HG02798 (cell line): ENCODE data around the gene CUL4B.
"Not testable (repeated sequence)": the region's sequence is repeated elsewhere in the genome, so short reads cannot be mapped to it uniquely, and the experiment has no call there.

ENCODE experiments used
- ATAC-seq: cut with Tn5 transposase; IDR thresholded peaks from one replicate; pipeline ENCODE4 v1.9.1; 2021; ENCODE audit warnings: mild to moderate bottlenecking; ENCODE audit not compliant: unreplicated experiment, poor library complexity

The CUL4B gene

GRCh38 chrX:120534413-120535205 lies 26.2 kb downstream of the CUL4B start:
- no peak for ATAC-seq

GRCh38 chrX:120522820-120523219 lies 37.9 kb downstream of the CUL4B start:
- no peak for ATAC-seq

GRCh38 chrX:120517936-120518335 lies 42.8 kb downstream of the CUL4B start:
- no peak for ATAC-seq

GRCh38 chrX:120514236-120514635 lies 46.5 kb downstream of the CUL4B start:
- no peak for ATAC-seq

GRCh38 chrX:120512627-120513026 lies 48.1 kb downstream of the CUL4B start:
- no peak for ATAC-seq

- ATAC-seq: no peak
These were observed 48.5 kb downstream of the CUL4B start for GRCh38 chrX:120512222-120512621.

GRCh38 chrX:120504569-120504968 lies 56.2 kb downstream of the CUL4B start:
- ATAC-seq: no peak

- ATAC-seq: no peak
These were observed 61.3 kb downstream of the CUL4B start for GRCh38 chrX:120499301-120500072.

GRCh38 chrX:120490119-120490518 lies 70.6 kb downstream of the CUL4B start:
- not testable (repeated sequence) for ATAC-seq

- no peak for ATAC-seq
These were observed 74.0 kb downstream of the CUL4B start for GRCh38 chrX:120486786-120487185.

GRCh38 chrX:120485638-120486520 lies 74.9 kb downstream of the CUL4B start:
- ATAC-seq: peak; percentile 89

- ATAC-seq: no peak
These were observed 75.5 kb downstream of the CUL4B start for GRCh38 chrX:120485315-120485637.

- ATAC-seq: no peak
These were observed 83.3 kb downstream of the CUL4B start for GRCh38 chrX:120477453-120477852.

- ATAC-seq: no peak
These were observed 84.0 kb downstream of the CUL4B start for GRCh38 chrX:120476714-120477113.

- not testable (repeated sequence) for ATAC-seq
These were observed 85.3 kb downstream of the CUL4B start for GRCh38 chrX:120475447-120475846.
